GM21619 (cell line): ENCODE data around the gene TRIP13.
"Not testable (repeated sequence)": the region's sequence is repeated elsewhere in the genome, so short reads cannot be mapped to it uniquely, and the experiment has no call there.

Experiments used
- ATAC-seq: cut with Tn5 transposase; IDR thresholded peaks from one replicate; pipeline ENCODE4 v1.9.1; 2021; ENCODE audit not compliant: unreplicated experiment

TRIP13 gene

GRCh38 chr5:934381-934967, 41.8 kb downstream of the TRIP13 start:
- not testable (repeated sequence) for ATAC-seq

- no peak for ATAC-seq
These were observed 42.9 kb downstream of the TRIP13 start for GRCh38 chr5:935510-936084.

GRCh38 chr5:936149-937144, 43.8 kb downstream of the TRIP13 start:
- no peak for ATAC-seq

GRCh38 chr5:937151-937924, 44.7 kb downstream of the TRIP13 start:
- ATAC-seq, result no peak

- no peak for ATAC-seq
These were observed 46.7 kb downstream of the TRIP13 start for GRCh38 chr5:939368-939767.

- ATAC-seq, result not testable (repeated sequence)
These were observed 48.1 kb downstream of the TRIP13 start for GRCh38 chr5:940741-941140.

GRCh38 chr5:943201-943917, 50.7 kb downstream of the TRIP13 start:
- ATAC-seq, result no peak

- no peak for ATAC-seq
These were observed 51.4 kb downstream of the TRIP13 start for GRCh38 chr5:943918-944620.

- ATAC-seq, result no peak
These were observed 51.9 kb downstream of the TRIP13 start for GRCh38 chr5:944621-944927.

GRCh38 chr5:944992-945685, 52.5 kb downstream of the TRIP13 start:
- no peak for ATAC-seq

GRCh38 chr5:945691-946551, 53.2 kb downstream of the TRIP13 start:
- ATAC-seq, result no peak

GRCh38 chr5:946720-947625, 54.3 kb downstream of the TRIP13 start:
- ATAC-seq, result no peak

- ATAC-seq, result no peak
These were observed 55.2 kb downstream of the TRIP13 start for GRCh38 chr5:947626-948471.

- ATAC-seq, result no peak
These were observed 56.0 kb downstream of the TRIP13 start for GRCh38 chr5:948472-949274.

- ATAC-seq, result no peak
These were observed 56.5 kb downstream of the TRIP13 start for GRCh38 chr5:949275-949543.
